Astrocyte (in vitro differentiated cells and primary cell): Measurements from ENCODE around the gene HSBP1. TPM values are rescaled to one million over a fixed set of nuclear protein-coding genes. Genes with fewer than 3 reads are reported as not detected.

Experiments
- DNase-seq: peaks from one replicate; pipeline ENCODE4 v3.0.0-alpha.2; 2010; ENCODE audit warnings: low read depth
- FAIRE-seq: peaks from 2 replicates; lab custom pipeline; 2011; peaks lifted over from hg19 to GRCh38; lab: Jason Lieb, UNC
- H2AFZ ChIP-seq: 2 replicates; pipeline ENCODE4 v1.6.0; 2012; ENCODE audit warnings: low read depth, low read length, inconsistent platforms
- H3K27ac ChIP-seq: 2 replicates; pipeline ENCODE4 v1.5.1; 2011; ENCODE audit warnings: low read depth, low read length, inconsistent platforms
- H3K27me3 ChIP-seq: 2 replicates; pipeline ENCODE4 v1.6.0; 2011; ENCODE audit warnings: low read length, inconsistent platforms; ENCODE audit not compliant: insufficient read depth
- H3K36me3 ChIP-seq: 2 replicates; pipeline ENCODE4 v1.5.1; 2011; ENCODE audit warnings: low read length, inconsistent platforms; ENCODE audit not compliant: insufficient read depth
- H3K4me1 ChIP-seq: 2 replicates; pipeline ENCODE4 v1.5.1; 2011; ENCODE audit warnings: low read length, inconsistent platforms; ENCODE audit not compliant: insufficient read depth
- H3K4me2 ChIP-seq: 2 replicates; pipeline ENCODE4 v1.6.0; 2012; ENCODE audit warnings: low read length, inconsistent platforms
- H3K4me3 ChIP-seq: 2 replicates; pipeline ENCODE4 v1.5.1; 2011; ENCODE audit warnings: low read depth, mild to moderate bottlenecking, low read length, inconsistent platforms; ENCODE audit not compliant: insufficient read depth
- H3K79me2 ChIP-seq: 2 replicates; pipeline ENCODE4 v1.6.0; 2012; ENCODE audit warnings: mild to moderate bottlenecking, low read length, inconsistent platforms; ENCODE audit not compliant: insufficient read depth
- H3K9ac ChIP-seq: 2 replicates; pipeline ENCODE4 v1.6.0; 2012; ENCODE audit warnings: mild to moderate bottlenecking, low read length, inconsistent platforms
- H3K9me3 ChIP-seq: 2 replicates; pipeline ENCODE4 v1.5.1; 2012; ENCODE audit warnings: low read depth, mild to moderate bottlenecking, low read length, inconsistent platforms; ENCODE audit not compliant: insufficient read depth
- H4K20me1 ChIP-seq: 2 replicates; pipeline ENCODE4 v1.6.0; 2012; ENCODE audit warnings: low read length, inconsistent platforms; ENCODE audit not compliant: insufficient read depth
- H3K27ac Mint-ChIP-seq: one replicate; pipeline ENCODE4 v1.8.0; 2021; ENCODE audit warnings: mild to moderate bottlenecking, mixed read lengths; ENCODE audit not compliant: unreplicated experiment
- H3K27me3 Mint-ChIP-seq: one replicate; pipeline ENCODE4 v1.8.0; 2021; ENCODE audit warnings: low read depth, mixed read lengths; ENCODE audit not compliant: unreplicated experiment
- H3K36me3 Mint-ChIP-seq: one replicate; pipeline ENCODE4 v1.8.0; 2021; ENCODE audit warnings: low read depth, mixed read lengths; ENCODE audit not compliant: unreplicated experiment
- H3K4me1 Mint-ChIP-seq: one replicate; pipeline ENCODE4 v1.8.0; 2021; ENCODE audit warnings: low read depth, mixed read lengths; ENCODE audit not compliant: unreplicated experiment
- H3K4me3 Mint-ChIP-seq: one replicate; pipeline ENCODE4 v1.8.0; 2021; ENCODE audit warnings: mild to moderate bottlenecking, moderate library complexity, mixed read lengths; ENCODE audit not compliant: unreplicated experiment
- H3K9me3 Mint-ChIP-seq: one replicate; pipeline ENCODE4 v1.8.0; 2021; ENCODE audit warnings: mild to moderate bottlenecking, mixed read lengths; ENCODE audit not compliant: unreplicated experiment
- CTCF ChIP-seq: IDR thresholded peaks from 2 replicates; pipeline ENCODE4 v1.5.1; 2011; ENCODE audit warnings: low read depth, mild to moderate bottlenecking, inconsistent platforms, low read length, moderate library complexity; ENCODE audit not compliant: insufficient read depth
- EZH2 ChIP-seq: IDR thresholded peaks from 2 replicates; pipeline ENCODE4 v1.6.1; 2012; ENCODE audit warnings: mild to moderate bottlenecking, low read length, inconsistent platforms; ENCODE audit not compliant: insufficient read depth
- total RNA-seq: library from RNA; stranded (reverse); gene quantifications from 2 replicates; pipeline ENCODE4 v1.2.1, GENCODE V29; 2021

Gene HSBP1
- total RNA-seq, 1 donor from 2014 or later, result 179 TPM

DNA sequence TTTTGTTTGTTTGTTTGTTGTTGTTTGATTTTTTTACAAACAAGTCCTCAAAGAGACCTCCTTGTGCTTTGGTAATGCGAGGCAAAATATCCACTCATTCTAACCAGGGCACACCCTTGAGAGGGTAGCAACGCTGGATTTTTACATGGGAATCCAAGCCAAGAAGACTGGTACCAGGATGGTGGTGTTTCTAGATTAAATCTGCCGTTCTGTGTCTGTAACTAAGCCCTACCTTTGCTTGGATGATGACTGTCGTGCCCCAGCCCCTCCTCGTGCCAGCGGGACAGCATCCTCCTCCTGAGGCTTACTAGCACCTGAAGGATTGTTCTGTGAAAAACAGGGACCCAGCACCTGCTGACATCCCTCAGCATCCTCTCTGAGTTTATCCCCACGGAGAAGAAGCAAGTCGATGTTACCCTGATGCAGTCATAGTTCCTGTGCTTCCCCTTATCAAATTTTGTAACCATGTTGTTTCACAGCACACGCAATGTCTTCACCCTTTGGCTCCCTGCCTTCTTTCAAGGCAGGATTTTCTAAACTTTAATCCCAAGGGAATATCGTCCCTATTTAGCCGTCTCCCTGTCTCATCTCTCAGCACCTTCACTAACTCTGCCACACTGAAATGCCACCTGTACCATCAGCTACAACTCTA lies 5.1 kb upstream of the HSBP1 start:
- Mint-ChIP-seq H3K27me3 (peaks cover 2% of the 10 kb centered on the region), H3K9me3 (peaks cover 4% of the 10 kb centered on the region), H3K27ac (no peak overlapping the region), H3K4me3 (no peak overlapping the region), H3K36me3 (no peaks in the 10 kb centered on the region), H3K4me1 (no peaks in the 10 kb centered on the region)
- Histone ChIP-seq H2AFZ (peak overlapping the region; percentile 22), H3K9ac (peak overlapping the region; percentile 21), H3K9me3 (no peaks in the 10 kb centered on the region), H3K27me3 (no peaks in the 10 kb centered on the region), H3K79me2 (no peaks in the 10 kb centered on the region), H3K4me1 (peaks cover 3% of the 10 kb centered on the region), H3K4me3 (no peak overlapping the region), H3K36me3 (no peaks in the 10 kb centered on the region), H4K20me1 (no peaks in the 10 kb centered on the region), H3K27ac (no peak overlapping the region), H3K4me2 (peak overlapping the region; percentile 80)
- no peak for TF ChIP-seq EZH2
- no peak for TF ChIP-seq CTCF
- no peak for DNase-seq
- no peak for FAIRE-seq

DNA sequence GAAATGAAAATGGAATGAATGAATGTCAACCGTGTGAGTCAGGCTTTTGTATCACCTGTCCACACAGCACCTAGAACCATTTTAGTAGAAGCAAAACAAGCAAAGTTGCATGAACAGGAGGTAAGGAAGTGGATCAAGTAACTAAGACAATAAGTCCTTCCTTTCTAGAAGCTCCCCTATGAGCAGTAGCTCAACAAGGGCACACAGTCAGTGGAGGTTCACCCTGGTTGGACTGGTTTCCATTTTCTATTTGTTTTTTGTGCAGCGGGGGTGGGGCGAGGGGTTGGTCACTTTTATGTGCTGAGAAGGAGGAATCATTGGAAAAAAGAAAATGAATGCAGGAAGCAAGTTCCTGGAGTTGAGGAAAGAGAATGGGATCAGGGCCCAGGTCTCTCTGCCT lies 4.0 kb upstream of the HSBP1 start:
- peaks cover 4% of the 10 kb centered on the region for H3K9me3 Mint-ChIP-seq
- H3K27ac Mint-ChIP-seq, result no peak overlapping the region
- DNase-seq (no peak), FAIRE-seq (no peak)
- Histone ChIP-seq H3K79me2 (peaks cover 10% of the 10 kb centered on the region), H4K20me1 (peaks cover 3% of the 10 kb centered on the region), H3K27ac (no peak overlapping the region), H3K27me3 (no peaks in the 10 kb centered on the region), H3K4me1 (peaks cover 9% of the 10 kb centered on the region), H3K4me2 (no peak overlapping the region), H3K36me3 (no peaks in the 10 kb centered on the region), H3K9ac (no peak overlapping the region), H3K9me3 (no peaks in the 10 kb centered on the region), H2AFZ (no peak overlapping the region), H3K4me3 (no peak overlapping the region)
- no peak overlapping the region for H3K4me3 Mint-ChIP-seq
- no peak for TF ChIP-seq EZH2
- TF ChIP-seq CTCF, result no peak
- H3K4me1 Mint-ChIP-seq, result no peaks in the 10 kb centered on the region
- H3K27me3 Mint-ChIP-seq, result peaks cover 2% of the 10 kb centered on the region
- no peaks in the 10 kb centered on the region for H3K36me3 Mint-ChIP-seq

DNA sequence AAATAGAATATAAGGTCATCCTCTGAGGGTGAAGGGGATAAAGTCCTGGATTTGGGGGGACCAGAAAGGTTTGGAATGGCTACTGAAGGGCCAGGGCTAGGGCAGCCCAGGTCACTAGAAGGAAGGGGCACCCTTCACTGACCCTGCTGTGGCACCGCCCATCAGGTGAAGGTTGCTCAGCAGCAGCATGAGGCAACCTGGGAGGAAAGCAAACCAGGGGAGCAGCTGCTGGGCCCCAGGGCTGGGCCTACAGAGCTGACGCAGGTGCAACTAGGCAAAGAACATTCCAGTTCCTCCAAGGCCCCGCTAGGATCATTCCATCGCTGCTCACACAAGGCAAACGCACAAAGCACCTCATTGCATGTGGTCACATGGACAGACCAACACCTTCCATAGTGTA lies 3.4 kb upstream of the HSBP1 start:
- Mint-ChIP-seq H3K36me3 (peaks cover 3% of the 10 kb centered on the region), H3K9me3 (peaks cover 4% of the 10 kb centered on the region), H3K4me1 (peaks cover 4% of the 10 kb centered on the region), H3K27me3 (peaks cover 2% of the 10 kb centered on the region), H3K27ac (no peak overlapping the region), H3K4me3 (no peak overlapping the region)
- peaks cover 13% of the 10 kb centered on the region for H3K4me1 ChIP-seq
- no peaks in the 10 kb centered on the region for H3K27me3 ChIP-seq
- no peak overlapping the region for H3K27ac ChIP-seq
- no peaks in the 10 kb centered on the region for H3K9me3 ChIP-seq
- peaks cover 7% of the 10 kb centered on the region for H4K20me1 ChIP-seq
- H3K4me3 ChIP-seq, result no peak overlapping the region
- FAIRE-seq (no peak), DNase-seq (no peak)
- TF ChIP-seq CTCF (no peak), EZH2 (no peak)
- H3K9ac ChIP-seq, result no peak overlapping the region
- H3K36me3 ChIP-seq, result no peaks in the 10 kb centered on the region
- H2AFZ ChIP-seq, result no peak overlapping the region
- H3K4me2 ChIP-seq, result no peak overlapping the region
- peaks cover 16% of the 10 kb centered on the region for H3K79me2 ChIP-seq
